Activated CD8-positive, alpha-beta memory T cell treated with anti-CD3 and anti-CD28 coated beads for 4 hours (primary cell): ENCODE results near the gene COL24A1.
"Not testable (repeated sequence)": the region's sequence is repeated elsewhere in the genome, so short reads cannot be mapped to it uniquely, and the experiment has no call there.

Source experiments
- DNase-seq, 2 donors: peaks; one replicate each; pipeline ENCODE4 v3.0.0-alpha.2; 2020; ENCODE audit warnings: low read depth in 2 of 2

Gene COL24A1

DNA sequence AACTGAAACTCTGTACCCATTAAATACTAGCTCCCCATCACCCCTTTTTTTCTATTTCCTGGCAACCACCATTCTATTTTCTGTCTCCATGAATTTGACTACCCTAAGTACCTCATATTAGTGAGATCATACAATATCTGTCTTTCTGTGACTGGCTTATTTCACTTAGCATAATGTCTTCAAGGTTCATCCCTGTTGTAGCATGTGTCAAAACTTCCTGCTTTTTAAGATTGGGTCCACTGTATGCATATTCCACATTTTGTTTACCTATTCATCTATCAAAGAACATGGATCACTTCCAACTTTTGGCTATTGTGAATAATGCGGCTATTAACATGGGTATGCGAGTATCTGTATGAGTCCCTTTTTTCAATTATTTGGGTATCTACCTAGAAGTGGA, 266.7 kb downstream of the COL24A1 start:
- DNase-seq, result no peak

- no peak for DNase-seq
Measured at GRCh38 chr1:85888921-85889320, 267.7 kb downstream of the COL24A1 start.

DNA sequence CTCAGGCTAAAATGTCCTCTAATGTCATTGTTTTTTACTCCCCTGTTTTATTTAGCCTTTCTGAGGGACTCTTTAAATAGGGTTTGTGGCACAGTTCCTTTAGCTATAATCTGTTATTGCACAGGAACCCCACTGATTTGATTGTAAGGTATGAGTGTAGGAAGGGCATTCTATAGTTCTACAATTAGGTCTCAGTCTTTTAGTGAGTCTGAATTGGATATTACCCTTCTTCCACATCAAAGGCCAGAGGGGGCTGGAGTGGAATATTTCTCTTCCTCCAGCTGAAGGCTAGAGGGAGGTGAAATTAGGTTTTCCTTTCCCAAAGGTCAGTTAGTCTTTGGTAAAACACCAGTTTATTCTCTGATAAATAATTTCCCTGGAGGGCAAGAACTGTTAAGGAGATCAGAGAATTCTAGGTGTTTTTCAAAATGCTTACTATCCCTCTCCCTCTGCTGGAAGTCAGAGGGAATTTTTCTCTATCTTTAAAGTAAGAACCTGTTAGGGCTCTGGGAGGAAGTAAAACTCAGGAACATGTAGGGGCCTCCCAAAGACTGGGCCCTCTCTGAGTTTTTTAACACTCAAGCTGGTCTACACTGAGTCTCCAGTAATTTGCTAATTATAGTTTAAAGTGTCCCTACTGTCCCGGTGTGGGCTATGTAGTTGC, 272.1 kb downstream of the COL24A1 start:
- DNase-seq, result no peak

GRCh38 chr1:85867189-85867588, 289.4 kb downstream of the COL24A1 start:
- no peak for DNase-seq

- no peak for DNase-seq
Measured at GRCh38 chr1:85865213-85865612, 291.4 kb downstream of the COL24A1 start.

GRCh38 chr1:85864727-85865126, 291.8 kb downstream of the COL24A1 start:
- no peak for DNase-seq

DNA sequence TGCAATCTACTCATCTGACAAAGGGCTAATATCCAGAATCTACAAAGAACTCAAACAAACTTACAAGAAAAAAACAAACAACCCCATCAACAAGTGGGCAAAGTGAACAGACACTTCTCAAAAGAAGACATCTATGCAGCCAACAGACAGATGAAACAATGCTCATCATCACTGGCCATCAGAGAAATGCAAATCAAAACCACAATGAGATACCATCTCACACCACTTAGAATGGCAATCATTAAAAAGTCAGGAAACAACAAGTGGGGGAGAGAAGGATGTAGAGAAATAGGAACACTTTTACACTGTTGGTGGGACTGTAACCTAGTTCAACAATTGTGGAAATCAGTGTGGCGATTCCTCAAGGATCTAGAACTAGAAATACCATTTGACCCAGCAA, 292.9 kb downstream of the COL24A1 start:
- DNase-seq, result not testable (repeated sequence)

GRCh38 chr1:85862456-85862855, 294.1 kb downstream of the COL24A1 start:
- DNase-seq, result no peak

DNA sequence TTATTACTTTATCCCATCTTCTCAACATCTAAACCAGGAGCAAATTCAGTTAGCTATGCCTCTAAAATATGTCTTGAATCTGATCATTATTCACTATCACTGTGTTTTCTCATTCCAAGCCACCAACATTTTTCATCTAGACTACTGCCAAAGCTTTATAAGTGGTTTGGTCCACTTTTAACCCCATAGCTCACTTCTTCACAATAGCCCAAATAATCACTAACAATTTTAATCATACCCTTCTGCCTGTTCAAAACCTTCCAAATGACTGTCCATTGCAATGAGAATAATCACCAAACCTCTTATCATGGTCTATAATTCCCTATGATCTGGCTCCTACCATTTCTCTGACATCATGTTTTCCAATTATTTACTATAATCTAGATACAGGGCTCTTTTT, 298.6 kb downstream of the COL24A1 start:
- DNase-seq, result no peak

- no peak for DNase-seq
Measured at GRCh38 chr1:85850238-85850637, 306.3 kb downstream of the COL24A1 start.

DNA sequence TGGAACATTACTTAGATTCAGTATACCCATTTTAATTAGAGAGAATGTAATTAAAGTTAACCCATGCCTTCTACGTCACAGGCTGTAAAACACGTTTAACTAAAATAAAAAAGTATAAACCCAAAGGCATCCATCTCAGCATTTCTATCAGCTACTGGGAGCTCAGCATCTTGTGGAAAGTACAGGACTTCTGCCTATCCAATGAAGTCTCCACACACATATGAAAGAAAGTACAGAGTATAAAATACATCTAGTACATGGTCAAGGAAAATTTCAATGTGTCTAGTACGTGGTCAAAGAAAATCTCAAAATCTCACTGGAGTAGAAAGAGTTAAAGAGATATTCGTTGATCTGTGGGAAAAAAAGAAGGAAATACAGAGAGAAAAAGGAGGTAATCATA, 306.9 kb downstream of the COL24A1 start:
- no peak for DNase-seq

GRCh38 chr1:85847356-85847755, 309.2 kb downstream of the COL24A1 start:
- no peak for DNase-seq

DNA sequence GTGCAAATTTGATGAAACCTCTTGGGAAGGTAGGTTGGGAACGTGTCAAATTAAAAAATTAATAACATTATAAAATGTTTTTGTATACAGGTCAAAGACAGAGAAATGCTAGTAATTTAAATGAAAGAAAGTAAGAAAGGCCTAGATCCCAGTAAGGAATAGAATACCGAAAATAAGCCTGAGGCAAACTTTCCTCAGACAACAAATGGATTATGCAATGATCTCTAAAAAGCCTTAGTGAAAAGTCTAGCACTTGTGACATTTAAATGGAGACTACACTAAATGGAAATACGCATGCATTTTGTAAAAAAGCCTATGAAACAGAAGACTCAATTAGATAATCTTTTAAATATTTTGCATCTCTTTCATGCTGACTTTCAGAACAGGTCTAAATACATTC, 309.9 kb downstream of the COL24A1 start:
- no peak for DNase-seq

- DNase-seq, result no peak
Measured at GRCh38 chr1:85839459-85839858, 317.1 kb downstream of the COL24A1 start.

- DNase-seq, result no peak
Measured at GRCh38 chr1:85838238-85838637, 318.3 kb downstream of the COL24A1 start.

- DNase-seq, result no peak
Measured at GRCh38 chr1:85836736-85837135, 319.8 kb downstream of the COL24A1 start.

DNA sequence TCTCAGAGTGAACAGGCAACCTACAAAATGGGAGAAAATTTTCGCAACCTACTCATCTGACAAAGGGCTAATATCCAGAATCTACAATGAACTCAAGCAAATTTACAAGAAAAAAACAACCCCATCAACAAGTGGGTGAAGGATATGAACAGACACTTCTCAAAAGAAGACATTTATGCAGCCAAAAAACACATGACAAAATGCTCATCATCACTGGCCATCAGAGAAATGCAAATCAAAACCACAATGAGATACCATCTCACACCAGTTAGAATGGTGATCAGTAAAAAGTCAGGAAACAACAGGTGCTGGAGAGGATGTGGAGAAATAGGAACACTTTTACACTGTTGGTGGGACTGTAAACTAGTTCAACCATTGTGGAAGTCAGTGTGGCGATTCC, 323.4 kb downstream of the COL24A1 start:
- not testable (repeated sequence) for DNase-seq

GRCh38 chr1:85830837-85831236, 325.7 kb downstream of the COL24A1 start:
- no peak for DNase-seq

GRCh38 chr1:85824066-85824840, 332.3 kb downstream of the COL24A1 start:
- DNase-seq, result no peak

GRCh38 chr1:85822696-85823095, 333.9 kb downstream of the COL24A1 start:
- DNase-seq, result no peak

DNA sequence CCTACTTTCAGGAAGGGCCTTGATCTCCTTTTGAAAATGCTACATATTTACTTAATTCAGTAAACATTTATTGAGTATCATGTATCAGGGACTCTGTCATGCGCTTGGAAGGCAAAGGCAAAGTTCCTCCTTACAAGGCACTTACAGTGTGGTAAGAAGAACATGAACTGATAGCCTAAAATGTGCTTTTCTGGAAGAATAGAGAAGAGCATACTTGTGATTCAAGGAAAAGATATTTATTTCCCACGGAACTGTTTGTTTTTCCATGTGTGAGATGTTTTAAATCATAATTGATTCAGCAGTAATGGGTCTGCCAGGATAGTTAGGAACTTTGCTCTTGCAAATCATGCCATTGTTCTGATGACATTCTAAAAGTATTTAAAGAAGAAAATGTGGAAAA, 338.2 kb downstream of the COL24A1 start:
- no peak for DNase-seq

DNA sequence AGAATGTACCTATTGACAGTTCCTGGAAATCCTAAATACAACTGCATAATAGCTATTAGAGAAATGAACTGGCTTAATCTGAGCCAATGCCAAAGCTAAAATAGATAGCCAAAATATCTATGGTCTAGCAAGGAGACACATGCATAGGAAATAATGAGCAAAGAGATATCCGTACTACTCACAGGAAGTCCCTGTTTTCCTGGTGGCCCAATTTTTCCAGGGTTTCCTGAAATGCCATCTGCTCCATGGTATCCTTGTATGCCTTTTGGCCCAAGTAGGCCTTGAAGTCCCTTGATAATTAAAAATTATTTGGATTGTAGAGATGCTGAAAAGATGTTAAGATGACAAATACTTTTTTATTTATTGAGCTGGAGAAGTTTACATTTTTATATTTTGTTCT, 340.0 kb downstream of the COL24A1 start:
- no peak for DNase-seq

DNA sequence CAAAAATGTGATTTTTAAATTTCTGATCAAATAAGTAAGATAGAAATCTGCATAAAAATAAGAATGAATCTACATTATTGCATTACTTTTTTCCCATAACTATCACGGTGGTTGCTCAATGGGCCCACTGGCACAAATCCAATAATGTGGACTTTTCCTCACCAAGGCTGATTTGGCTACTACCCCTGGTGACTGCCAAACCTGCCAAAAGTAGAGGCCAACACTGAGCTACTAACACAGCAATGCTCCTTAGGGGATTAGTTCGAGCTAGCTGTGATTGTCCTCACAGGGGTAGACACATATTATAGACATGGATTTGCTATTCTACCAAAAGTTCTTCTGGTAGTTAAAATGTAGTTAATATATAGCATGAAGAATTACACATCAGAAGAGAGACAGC, 340.7 kb downstream of the COL24A1 start:
- DNase-seq, result no peak
